ENCODE measurements around the gene CXCL6.

DNA sequence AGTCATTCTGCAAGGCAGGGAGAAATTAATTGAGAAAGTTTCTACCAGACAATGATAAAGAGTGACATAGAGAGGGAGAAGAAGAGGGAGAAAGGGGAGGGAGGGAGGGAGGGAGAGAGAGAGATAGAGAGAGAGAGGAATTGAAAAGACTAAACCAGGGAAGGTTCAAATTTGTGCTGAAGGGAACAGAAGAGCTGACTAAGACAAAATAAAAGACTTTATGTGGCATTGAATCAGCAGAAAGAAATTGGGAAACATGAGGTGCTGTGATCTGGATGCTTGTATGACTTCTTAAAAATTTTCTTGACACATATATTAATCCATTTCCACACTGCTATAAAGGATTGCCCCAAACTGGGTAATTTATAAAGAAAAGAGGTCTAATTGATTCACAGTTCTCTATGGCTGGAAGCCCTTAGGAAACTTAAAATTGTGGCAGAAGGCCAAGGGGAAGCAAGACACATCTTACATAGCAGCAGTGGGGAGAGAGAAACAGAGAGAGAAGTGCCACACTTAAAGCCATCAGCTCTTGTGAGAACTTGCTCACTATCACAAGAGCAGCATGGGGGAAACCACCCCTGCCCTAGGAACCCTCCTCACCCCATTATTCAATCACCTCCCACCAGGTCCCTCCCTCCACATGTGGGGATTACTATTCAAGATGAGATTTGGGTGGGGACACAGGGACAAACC, 13.5 kb upstream of the CXCL6 start:
- TF ChIP-seq POLR2AphosphoS5 (IDR thresholded peaks at IDR 0.05), result no peak
- TF ChIP-seq, protein P1, sequence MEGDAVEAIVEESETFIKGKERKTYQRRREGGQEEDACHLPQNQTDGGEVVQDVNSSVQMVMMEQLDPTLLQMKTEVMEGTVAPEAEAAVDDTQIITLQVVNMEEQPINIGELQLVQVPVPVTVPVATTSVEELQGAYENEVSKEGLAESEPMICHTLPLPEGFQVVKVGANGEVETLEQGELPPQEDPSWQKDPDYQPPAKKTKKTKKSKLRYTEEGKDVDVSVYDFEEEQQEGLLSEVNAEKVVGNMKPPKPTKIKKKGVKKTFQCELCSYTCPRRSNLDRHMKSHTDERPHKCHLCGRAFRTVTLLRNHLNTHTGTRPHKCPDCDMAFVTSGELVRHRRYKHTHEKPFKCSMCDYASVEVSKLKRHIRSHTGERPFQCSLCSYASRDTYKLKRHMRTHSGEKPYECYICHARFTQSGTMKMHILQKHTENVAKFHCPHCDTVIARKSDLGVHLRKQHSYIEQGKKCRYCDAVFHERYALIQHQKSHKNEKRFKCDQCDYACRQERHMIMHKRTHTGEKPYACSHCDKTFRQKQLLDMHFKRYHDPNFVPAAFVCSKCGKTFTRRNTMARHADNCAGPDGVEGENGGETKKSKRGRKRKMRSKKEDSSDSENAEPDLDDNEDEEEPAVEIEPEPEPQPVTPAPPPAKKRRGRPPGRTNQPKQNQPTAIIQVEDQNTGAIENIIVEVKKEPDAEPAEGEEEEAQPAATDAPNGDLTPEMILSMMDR (IDR thresholded peaks at IDR 0.05), result no peak
